H1 (cell line): ENCODE results near the gene FAM76B. TPM values are rescaled to one million over a fixed set of nuclear protein-coding genes. Genes with fewer than 3 reads are reported as not detected.

Experiments used
- BCL11A ChIP-seq, 2 experiments: IDR thresholded peaks; one replicate each; pipeline ENCODE4 v1.6.1; 2011; ENCODE audit warnings: low read depth in 2 of 2, low read length in 2 of 2, mild to moderate bottlenecking in 2 of 2
- BRCA1 ChIP-seq: IDR thresholded peaks from 2 replicates; pipeline ENCODE4 v1.6.1; 2012; ENCODE audit warnings: low read depth, low read length, improper control_type of control experiment
- CBX8 ChIP-seq: fragments of 300-800, 300-1000 bp; sonication (generic); IDR thresholded peaks from 2 replicates; pipeline ENCODE4 v1.7.1; 2016; ENCODE audit warnings: low read depth, low read length, borderline replicate concordance
- CHD7 ChIP-seq: fragments of 300-600 bp; sonication (generic); IDR thresholded peaks from 2 replicates; pipeline ENCODE4 v1.7.1; 2012; ENCODE audit warnings: low read length, moderate library complexity, mild to moderate bottlenecking, inconsistent platforms; ENCODE audit not compliant: insufficient replicate concordance
- CREB1 ChIP-seq: IDR thresholded peaks from 2 replicates; pipeline ENCODE4 v1.6.1; 2012; ENCODE audit warnings: inconsistent platforms
- EP300 ChIP-seq, 2 experiments: IDR thresholded peaks; 1 replicate in 1 of 2; 2 replicates in 1 of 2; pipeline ENCODE4 v1.6.1; 2011 to 2012; ENCODE audit warnings: low read depth in 2 of 2, low read length in 2 of 2, mild to moderate bottlenecking in 2 of 2, borderline replicate concordance in 1 of 2, inconsistent platforms in 1 of 2, moderate library complexity in 1 of 2
- EZH2 ChIP-seq: fragments of 200-600 bp; sonication (generic); IDR thresholded peaks from 2 replicates; pipeline ENCODE4 v1.7.1; 2012; ENCODE audit warnings: low read depth, mild to moderate bottlenecking, moderate library complexity, low read length, inconsistent platforms; ENCODE audit not compliant: severe bottlenecking
- GTF2F1 ChIP-seq: IDR thresholded peaks from 2 replicates; pipeline ENCODE4 v1.6.1; 2012; ENCODE audit warnings: low read depth, low read length, improper control_type of control experiment, borderline replicate concordance
- HDAC6 ChIP-seq: IDR thresholded peaks from one replicate; pipeline ENCODE4 v1.7.1; 2012; ENCODE audit warnings: low read depth, mild to moderate bottlenecking, inconsistent platforms, low read length, moderate library complexity
- JUN ChIP-seq: IDR thresholded peaks from 2 replicates; pipeline ENCODE4 v1.6.1; 2011; ENCODE audit warnings: low read depth, mild to moderate bottlenecking, improper control_type of control experiment, low read length
- KDM4A ChIP-seq: IDR thresholded peaks from one replicate; pipeline ENCODE4 v1.7.1; 2012; ENCODE audit warnings: low read depth, mild to moderate bottlenecking, moderate library complexity, low read length, inconsistent platforms; ENCODE audit not compliant: severe bottlenecking
- PHF8 ChIP-seq: fragments of 200-600 bp; sonication (generic); conservative IDR thresholded peaks from 2 replicates; pipeline ENCODE4 v1.7.1; 2012; ENCODE audit warnings: low read depth, mild to moderate bottlenecking, inconsistent platforms, low read length, moderate library complexity
- polyA plus RNA-seq, 7 experiments: library from polyadenylated mRNA; depleted of rRNA in 3 of 7; stranded (reverse) in 5 of 7; unstranded in 2 of 7; fragments of >200 nt in 5 of 7; fragments of 200-250 nt in 2 of 7; gene quantifications; 1 replicate in 5 of 7; 2 replicates in 1 of 7; 4 replicates in 1 of 7; pipeline versions ENCODE4 v1.2.1 to v1.2.3, GENCODE V29; 2011 to 2013; ENCODE audit warnings: missing spikeins in 2 of 7, mixed read lengths in 2 of 7
- total RNA-seq: library from RNA; stranded (reverse); fragmentation: NEBNext Ultra II Directional; extraction: Animal tissue kit (Norgen Biotek cat#: 25700); gene quantifications from 2 replicates; pipeline ENCODE4 v1.2.1, GENCODE V29; 2021

Gene FAM76B
- total and polyA plus RNA-seq, 2 of the 8 experiments (the other 6 are each of a cell fraction or from before 2014, with no cell fraction given): 11.0 to 22.3 TPM

DNA sequence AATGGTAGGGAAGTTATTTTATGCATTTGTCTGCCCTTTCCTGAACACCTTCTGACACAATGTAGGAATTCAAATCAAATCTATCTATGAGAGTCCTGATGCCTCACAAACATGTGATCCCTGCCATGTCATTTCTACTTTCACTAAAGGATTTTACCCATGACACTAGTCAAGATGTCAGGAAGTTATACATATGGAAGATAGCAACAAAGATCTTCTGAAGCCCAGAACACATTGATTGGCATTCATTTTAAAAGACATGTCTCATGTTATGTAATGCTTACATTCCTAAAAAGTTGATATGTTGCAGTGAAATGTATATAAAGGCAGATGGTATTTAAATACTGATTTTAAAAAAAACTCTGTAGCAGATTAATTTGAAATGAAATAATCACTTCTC, 61.5 kb downstream of the FAM76B start (continued):
- TF ChIP-seq CHD7 (no peak), BCL11A (IDR thresholded peaks at IDR 0.05; ENCODE audit: low read depth in 2 of 2, low read length in 2 of 2) (no peak), PHF8 (no peak), HDAC6 (no peak), EZH2 (no peak), EP300 (IDR thresholded peaks at IDR 0.05; ENCODE audit: borderline replicate concordance in 1 of 2, low read depth in 2 of 2, low read length in 2 of 2) (no peak), CREB1 (no peak), BRCA1 (no peak), KDM4A (no peak), GTF2F1 (no peak), JUN (no peak), CBX8 (no peak)
